B cell (primary cell): ENCODE results near the gene MECR. TPM values are rescaled to one million over a fixed set of nuclear protein-coding genes. Genes with fewer than 3 reads are reported as not detected.
A peak's percentile ranks its signal among the peaks of the same experiment; 100 is the strongest.

Source experiments
- ATAC-seq: fragments of 200-7000 bp; cut with Tn5 transposase; one replicate; pipeline ENCODE4 v1.10.0; 2021; ENCODE audit warnings: low read depth, mild to moderate bottlenecking, moderate number of reproducible peaks, moderate library complexity
- CTCF ChIA-PET: fragments of 350-600 bp; sonication (Branson Sonifier 250); formaldehyde crosslinking; loops from one replicate; lab custom pipeline; 2021; ENCODE audit warnings: antibody characterized with exemption, inconsistent platforms; lab: Charles Lee
- POLR2A ChIA-PET: fragments of 350-600 bp; sonication (Branson Sonifier 250); formaldehyde crosslinking; loops from one replicate; lab custom pipeline; 2021; ENCODE audit warnings: antibody characterized with exemption; lab: Charles Lee
- DNase-seq: peaks from one replicate; pipeline ENCODE4 v3.0.0; 2013
- H2AFZ ChIP-seq: 2 replicates; pipeline ENCODE4 v1.6.1; 2012; ENCODE audit warnings: mild to moderate bottlenecking, low read depth, low read length; ENCODE audit not compliant: insufficient read depth, poor library complexity, severe bottlenecking
- H3K27ac ChIP-seq, 2 donors: 1 replicate in 1 of 2; 2 replicates in 1 of 2; pipeline ENCODE4 v1.5.1; 2012 to 2013; ENCODE audit warnings: low read length in 2 of 2, mild to moderate bottlenecking in 2 of 2, moderate library complexity in 1 of 2
- H3K27me3 ChIP-seq, 4 experiments: fragments of 200-600 bp in 1 of 4; sonication (generic) in 1 of 4; replicated peaks in 1 of 4; 1 replicate in 2 of 4; 2 replicates in 2 of 4; pipeline versions ENCODE4 v1.6.1 to v1.7.0; 2013 to 2016; ENCODE audit warnings: low read length in 3 of 4, mild to moderate bottlenecking in 2 of 4, mixed read lengths in 1 of 4, moderate library complexity in 1 of 4; ENCODE audit not compliant: insufficient read depth in 4 of 4, control insufficient read depth in 3 of 4; ENCODE audit errors: control extremely low read depth in 1 of 4
- H3K36me3 ChIP-seq, 2 experiments: replicated peaks in 1 of 2; 1 replicate in 1 of 2; 2 replicates in 1 of 2; pipeline versions ENCODE4 v1.6.1 to v1.7.1; 2013; ENCODE audit warnings: low read length in 1 of 2; ENCODE audit not compliant: insufficient read depth in 2 of 2, control insufficient read depth in 1 of 2; ENCODE audit errors: control extremely low read depth in 1 of 2, extremely low read depth in 1 of 2
- H3K4me1 ChIP-seq, 2 donors: fragments of 200-600 bp in 1 of 2; sonication (generic) in 1 of 2; 1 replicate in 1 of 2; 2 replicates in 1 of 2; pipeline versions ENCODE4 v1.5.1 to v1.6.1; 2013 to 2017; ENCODE audit warnings: low read length in 2 of 2; ENCODE audit not compliant: control insufficient read depth in 2 of 2, insufficient read depth in 2 of 2
- H3K4me2 ChIP-seq: replicated peaks from 2 replicates; pipeline ENCODE3; 2012; ENCODE audit warnings: mild to moderate bottlenecking, low read depth, low read length; ENCODE audit not compliant: poor library complexity, severe bottlenecking
- H3K4me3 ChIP-seq, 5 experiments: fragments of 200-600 bp in 1 of 5; sonication (generic) in 1 of 5; 1 replicate in 3 of 5; 2 replicates in 2 of 5; pipeline versions ENCODE4 v1.5.1 to v1.7.0; 2011 to 2016; ENCODE audit warnings: low read length in 4 of 5, mild to moderate bottlenecking in 4 of 5, low read depth in 2 of 5, control low read depth in 1 of 5, moderate library complexity in 1 of 5; ENCODE audit not compliant: insufficient read depth in 1 of 5; ENCODE audit errors: control extremely low read depth in 1 of 5, extremely low read depth in 1 of 5
- H3K79me2 ChIP-seq: fragments of 200-600 bp; sonication (generic); one replicate; pipeline ENCODE4 v1.6.0; 2016; ENCODE audit warnings: low read length; ENCODE audit not compliant: control insufficient read depth, insufficient read depth
- H3K9ac ChIP-seq: fragments of 200-600 bp; sonication (generic); 2 replicates; pipeline ENCODE4 v1.6.1; 2017; ENCODE audit warnings: mild to moderate bottlenecking, low read length, moderate library complexity
- H3K9me3 ChIP-seq, 3 donors: one replicate each; pipeline versions ENCODE4 v1.6.1 to v1.7.1; 2013; ENCODE audit warnings: low read length in 2 of 3; ENCODE audit not compliant: control insufficient read depth in 2 of 3, insufficient read depth in 1 of 3; ENCODE audit errors: control extremely low read depth in 1 of 3
- H4K20me1 ChIP-seq: 2 replicates; pipeline ENCODE4 v1.6.0; 2012; ENCODE audit warnings: mild to moderate bottlenecking, low read length; ENCODE audit not compliant: insufficient read depth, control insufficient read depth, poor library complexity, severe bottlenecking
- H3K27ac Mint-ChIP-seq: one replicate; pipeline ENCODE4 v1.8.0; 2021; ENCODE audit warnings: mixed read lengths
- H3K27me3 Mint-ChIP-seq: one replicate; pipeline ENCODE4 v1.8.0; 2021; ENCODE audit warnings: mixed read lengths
- H3K4me1 Mint-ChIP-seq: one replicate; pipeline ENCODE4 v1.8.0; 2021; ENCODE audit warnings: mixed read lengths
- H3K4me3 Mint-ChIP-seq: one replicate; pipeline ENCODE4 v1.8.0; 2021; ENCODE audit warnings: mixed read lengths
- H3K9me3 Mint-ChIP-seq: one replicate; pipeline ENCODE4 v1.8.0; 2022; ENCODE audit warnings: mixed read lengths; ENCODE audit not compliant: insufficient read depth
- EZH2 ChIP-seq: IDR thresholded peaks from 2 replicates; pipeline ENCODE4 v1.6.1; 2012; ENCODE audit warnings: borderline replicate concordance, low read depth, mild to moderate bottlenecking, moderate library complexity, low read length; ENCODE audit not compliant: insufficient read depth, poor library complexity, severe bottlenecking
- WGBS: methylation state at CpG from one replicate; pipeline ENCODE4 v1.1.5; 2013; ENCODE audit warnings: missing lambda C conversion rate; ENCODE audit not compliant: insufficient coverage; 5-methylcytosine and 5-hydroxymethylcytosine counted together
- intact Hi-C: fragments of 100-400 bp; cut with micrococcal nuclease; formaldehyde crosslinking; loops from one replicate; pipeline ENCODE4 v1.10.0; 2022
- polyA plus RNA-seq: library from polyadenylated mRNA; depleted of rRNA; stranded (reverse); fragments of >200 nt; gene quantifications from 2 replicates; pipeline ENCODE4 v1.2.3, GENCODE V29; 2012
- total RNA-seq, 2 donors: library from RNA; stranded (reverse); fragments of 120-200 nt in 1 of 2; gene quantifications; 1 replicate in 1 of 2; 2 replicates in 1 of 2; pipeline versions ENCODE4 v1.2.3 to v1.2.4, GENCODE V29; 2013 to 2022
- TF ChIP-seq, protein P1 (sequence below): fragments of 200-600 bp; IDR thresholded peaks from one replicate; pipeline ENCODE4 v1.8.0; 2022; ENCODE audit warnings: antibody characterized with exemption, mild to moderate bottlenecking

MECR gene
- total and polyA plus RNA-seq, 2 donors (not counting 1 experiment from before 2014, with no cell fraction given): 15.9 to 16.2 TPM

DNA sequence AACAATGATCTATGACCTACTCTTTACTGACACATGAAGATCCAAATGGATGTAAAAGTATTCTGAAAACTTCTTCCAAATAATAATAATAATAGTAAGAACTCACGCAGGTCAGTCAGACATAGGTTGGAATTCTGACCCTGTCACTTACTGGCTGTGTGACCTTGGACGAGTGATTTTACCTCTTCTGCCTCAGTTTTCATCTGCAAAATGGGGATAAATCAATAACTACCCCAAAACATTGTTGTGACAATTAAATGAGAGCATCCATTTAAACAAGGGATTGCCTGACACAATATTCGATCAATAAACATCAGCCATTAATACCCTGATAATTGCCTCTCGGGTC, 556 bp downstream of the MECR start:
- no peak for TF ChIP-seq EZH2
- TF ChIP-seq, protein P1, sequence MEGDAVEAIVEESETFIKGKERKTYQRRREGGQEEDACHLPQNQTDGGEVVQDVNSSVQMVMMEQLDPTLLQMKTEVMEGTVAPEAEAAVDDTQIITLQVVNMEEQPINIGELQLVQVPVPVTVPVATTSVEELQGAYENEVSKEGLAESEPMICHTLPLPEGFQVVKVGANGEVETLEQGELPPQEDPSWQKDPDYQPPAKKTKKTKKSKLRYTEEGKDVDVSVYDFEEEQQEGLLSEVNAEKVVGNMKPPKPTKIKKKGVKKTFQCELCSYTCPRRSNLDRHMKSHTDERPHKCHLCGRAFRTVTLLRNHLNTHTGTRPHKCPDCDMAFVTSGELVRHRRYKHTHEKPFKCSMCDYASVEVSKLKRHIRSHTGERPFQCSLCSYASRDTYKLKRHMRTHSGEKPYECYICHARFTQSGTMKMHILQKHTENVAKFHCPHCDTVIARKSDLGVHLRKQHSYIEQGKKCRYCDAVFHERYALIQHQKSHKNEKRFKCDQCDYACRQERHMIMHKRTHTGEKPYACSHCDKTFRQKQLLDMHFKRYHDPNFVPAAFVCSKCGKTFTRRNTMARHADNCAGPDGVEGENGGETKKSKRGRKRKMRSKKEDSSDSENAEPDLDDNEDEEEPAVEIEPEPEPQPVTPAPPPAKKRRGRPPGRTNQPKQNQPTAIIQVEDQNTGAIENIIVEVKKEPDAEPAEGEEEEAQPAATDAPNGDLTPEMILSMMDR: no peak
- ChIA-PET CTCF (interaction anchor here (1.1 to 1.3 kb wide), 3 partner anchors 12 to 1150 kb away, joined by 3 to 5 read pairs (median 4); partner anchors contain the start of gene SRSF4), POLR2A (interaction anchor here (1.5 kb wide), 1 partner anchor 48 kb away, joined by 3 read pairs; the partner anchor contains the start of gene SRSF4)
- H3K4me1 ChIP-seq: peaks cover 11 to 16% of the 10 kb centered on the region in 2 donors
- H4K20me1 ChIP-seq: no peaks in the 10 kb centered on the region
- peaks cover 12% of the 10 kb centered on the region for H3K79me2 ChIP-seq
- H3K9ac ChIP-seq: peak overlapping the region; percentile 96
- intact Hi-C loops: loop anchor here (1.0 to 10.0 kb wide), 2 partner anchors 48 to 1705 kb away; no protein-coding TSS in a partner anchor
- peaks cover 13% of the 10 kb centered on the region for H3K27me3 Mint-ChIP-seq
- peaks cover 14% of the 10 kb centered on the region for H3K4me1 Mint-ChIP-seq
- H3K4me3 ChIP-seq: peak overlapping the region; percentile 69 to 95 (median 84)
- no peaks in the 10 kb centered on the region for H3K9me3 ChIP-seq
- H3K4me2 ChIP-seq: peak overlapping the region; percentile 93
- no peak for DNase-seq
- 5% methylated on average over 3 of the region's 4 CpGs for WGBS
- no peaks in the 10 kb centered on the region for H3K9me3 Mint-ChIP-seq
- H3K4me3 Mint-ChIP-seq: peak overlapping the region; percentile 91
- peaks cover 0 to 4% (median under 1%) of the 10 kb centered on the region in 4 experiments for H3K27me3 ChIP-seq
- peak overlapping the region; percentile 97 for H2AFZ ChIP-seq
- H3K27ac ChIP-seq: peak overlapping the region in 1 of 2 donors; percentile 74
- ATAC-seq: no peak
- no peaks in the 10 kb centered on the region for H3K36me3 ChIP-seq
- H3K27ac Mint-ChIP-seq: peak overlapping the region; percentile 82

DNA sequence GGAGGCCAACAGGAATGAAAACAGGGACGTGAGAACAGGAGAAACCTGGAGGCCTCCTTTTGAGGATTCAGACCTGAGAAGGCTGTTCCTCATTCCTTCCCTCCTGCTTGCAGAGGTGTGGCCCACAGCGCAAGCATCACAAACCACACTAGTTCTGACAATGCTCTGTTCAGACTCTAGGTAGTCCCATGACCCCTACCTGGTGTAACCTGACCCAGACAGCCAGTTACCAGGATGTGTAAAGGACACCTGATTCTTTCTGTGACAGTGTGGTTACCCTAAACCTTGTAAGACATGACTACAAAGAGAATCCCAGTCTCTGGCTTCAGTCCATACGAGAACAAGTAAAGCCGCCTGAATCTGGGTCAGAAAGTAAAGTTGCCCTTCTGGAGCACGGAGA, 3.2 kb downstream of the MECR start:
- H3K9ac ChIP-seq: no peak overlapping the region
- no peak overlapping the region for H3K4me3 ChIP-seq
- Mint-ChIP-seq H3K27ac (no peak overlapping the region), H3K4me1 (peaks cover 14% of the 10 kb centered on the region), H3K27me3 (no peaks in the 10 kb centered on the region), H3K9me3 (no peaks in the 10 kb centered on the region), H3K4me3 (no peak overlapping the region)
- no peak for DNase-seq
- peaks cover 3 to 18% of the 10 kb centered on the region in 2 experiments for H3K36me3 ChIP-seq
- CTCF ChIA-PET: no interaction called here
- H3K27ac ChIP-seq: no peak overlapping the region
- no peak overlapping the region for H3K4me2 ChIP-seq
- intact Hi-C loops: no loop called here
- no peaks in the 10 kb centered on the region for H3K9me3 ChIP-seq
- no peaks in the 10 kb centered on the region for H4K20me1 ChIP-seq
- peaks cover 11 to 16% of the 10 kb centered on the region in 2 donors for H3K4me1 ChIP-seq
- no peak overlapping the region for H2AFZ ChIP-seq
- WGBS: 95% methylated on average over 5 of the region's 5 CpGs
- POLR2A ChIA-PET: no interaction called here
- ATAC-seq: no peak
- TF ChIP-seq, protein P1: no peak
- no peak for TF ChIP-seq EZH2
- no peaks in the 10 kb centered on the region for H3K27me3 ChIP-seq
- peaks cover 12% of the 10 kb centered on the region for H3K79me2 ChIP-seq
